Spleen (tissue), 11 donors: ENCODE data around the gene PRDM16. TPM values are rescaled to one million over a fixed set of nuclear protein-coding genes. Genes with fewer than 3 reads are reported as not detected.
"Not testable (repeated sequence)": the region's sequence is repeated elsewhere in the genome, so short reads cannot be mapped to it uniquely, and the experiment has no call there.

Experiments used
- DNase-seq: peaks from one replicate; pipeline ENCODE4 v3.0.0-alpha.2; 2020
- H3K27ac ChIP-seq, 8 donors: fragments of 200-600 bp; sonication (generic) in 7 of 8; 1 replicate in 4 of 8; 2 replicates in 4 of 8; pipeline versions ENCODE4 v1.5.0 to v1.8.0; 2016 to 2021; ENCODE audit warnings: inconsistent platforms in 4 of 8, mild to moderate bottlenecking in 4 of 8, moderate library complexity in 1 of 8
- H3K27me3 ChIP-seq, 7 donors: fragments of 200-600 bp; sonication (generic) in 6 of 7; replicated peaks in 1 of 7; 1 replicate in 4 of 7; 2 replicates in 3 of 7; pipeline versions ENCODE4 v1.5.0 to v1.8.0; 2016 to 2021; ENCODE audit warnings: inconsistent platforms in 3 of 7, mild to moderate bottlenecking in 1 of 7
- H3K36me3 ChIP-seq, 6 donors: fragments of 200-600 bp; sonication (generic) in 5 of 6; 1 replicate in 4 of 6; 2 replicates in 2 of 6; pipeline versions ENCODE4 v1.5.0 to v1.8.0; 2016 to 2021; ENCODE audit warnings: inconsistent platforms in 2 of 6
- H3K4me1 ChIP-seq, 6 donors: fragments of 200-600 bp; sonication (generic) in 5 of 6; 1 replicate in 3 of 6; 2 replicates in 3 of 6; pipeline versions ENCODE4 v1.5.0 to v1.8.0; 2016 to 2021; ENCODE audit warnings: inconsistent platforms in 3 of 6
- H3K4me3 ChIP-seq, 8 donors: fragments of 200-600 bp; sonication (generic) in 7 of 8; 1 replicate in 4 of 8; 2 replicates in 4 of 8; pipeline versions ENCODE4 v1.5.0 to v1.8.0; 2016 to 2021; ENCODE audit warnings: inconsistent platforms in 4 of 8, mild to moderate bottlenecking in 4 of 8, moderate library complexity in 2 of 8
- H3K9me3 ChIP-seq, 8 donors: fragments of 200-600 bp; sonication (generic) in 7 of 8; 1 replicate in 4 of 8; 2 replicates in 4 of 8; pipeline versions ENCODE4 v1.5.0 to v1.8.0; 2016 to 2021; ENCODE audit warnings: inconsistent platforms in 4 of 8
- CTCF ChIP-seq, 11 experiments: fragments of 200-600 bp in 7 of 11; fragments of 450-650 bp in 4 of 11; sonication (generic) in 4 of 11; IDR thresholded peaks in 8 of 11; conservative IDR thresholded peaks in 3 of 11; 1 replicate in 7 of 11; 2 replicates in 4 of 11; pipeline versions ENCODE4 v1.4.0 to v1.8.0; 2016 to 2021; ENCODE audit warnings: antibody characterized with exemption in 11 of 11, inconsistent platforms in 4 of 11, mild to moderate bottlenecking in 1 of 11
- POLR2A ChIP-seq, 3 donors: fragments of 450-650 bp; IDR thresholded peaks; one replicate each; pipeline ENCODE4 v1.5.1; 2017; ENCODE audit warnings: antibody characterized with exemption in 3 of 3, mild to moderate bottlenecking in 1 of 3
- POLR2AphosphoS5 ChIP-seq, 3 donors: sonication (generic); formaldehyde crosslinking; IDR thresholded peaks; one replicate each; pipeline ENCODE4 v1.5.1; 2017; ENCODE audit warnings: antibody characterized with exemption in 3 of 3
- WGBS, 5 donors: extraction: QIAGEN DNeasy Blood & Tissue Kit in 3 of 5; methylation state at CpG; one replicate each; pipeline versions ENCODE4 v1.1.5 to v1.1.7; 2013 to 2018; 5-methylcytosine and 5-hydroxymethylcytosine counted together
- intact Hi-C: fragments of 100-400 bp; cut with DNase I; formaldehyde crosslinking; loops from one replicate; pipeline ENCODE4 v1.15.0; 2023; ENCODE audit warnings: low total_unique reads
- polyA plus RNA-seq, 3 donors: library from polyadenylated mRNA; stranded (reverse); fragments of 200-250 nt; gene quantifications; one replicate each; pipeline ENCODE4 v1.2.1, GENCODE V29; 2013
- total RNA-seq, 7 donors: library from RNA; depleted of rRNA in 3 of 7; stranded (reverse); fragments of >200 nt in 3 of 7; fragmentation: NEBNext Ultra II Directional in 4 of 7; extraction: Animal tissue kit (Norgen Biotek cat#: 25700) in 4 of 7; gene quantifications; one replicate each; pipeline versions ENCODE4 v1.1.0 to v1.2.1, GENCODE V29; 2016 to 2021
- donor health status: healthy with polysubstance abuse.
- donor health status: DM: no; HTN: no; CAD: no; lungs with moderate emphysema.
- donor health status: DM: no; HTN: no; CAD: no.
- donor health status: Bipolar disorder and iron deficiency.
- donor health status: healthy.
- donor health status: DM: no; HTN: no; CAD: no.
- donor health status: DM: yes; HTN: yes; CAD: no.

The PRDM16 gene
- total and polyA plus RNA-seq, 10 donors = 0.43 to 3.2 (median 1.4) TPM

- Histone ChIP-seq H3K9me3 (no peaks in the 10 kb centered on the region), H3K36me3 (no peaks in the 10 kb centered on the region), H3K27me3 (peaks cover 0 to 39% (median 0%) of the 10 kb centered on the region in 7 donors), H3K4me3 (no peak overlapping the region), H3K4me1 (no peaks in the 10 kb centered on the region), H3K27ac (no peak overlapping the region)
- TF ChIP-seq POLR2AphosphoS5 (IDR thresholded peaks at IDR 0.05) (no peak), POLR2A (IDR thresholded peaks at IDR 0.05) (no peak)
- intact Hi-C loops = no loop called here
- no peak for DNase-seq
- WGBS, 5 donors = 67 to 92% (median 87%) methylated on average over 1 to 12 of the region's 12 CpGs
Measured at GRCh38 chr1:3084726-3085125, 15.7 kb downstream of the PRDM16 start.

- DNase-seq = no peak
- intact Hi-C loops = no loop called here
- 72 to 83% (median 79%) methylated on average over 5 to 8 of the region's 8 CpGs for WGBS, 5 donors
- Histone ChIP-seq H3K36me3 (no peaks in the 10 kb centered on the region), H3K27me3 (peaks cover 0 to 37% (median 0%) of the 10 kb centered on the region in 7 donors), H3K9me3 (no peaks in the 10 kb centered on the region), H3K27ac (no peak overlapping the region), H3K4me1 (no peaks in the 10 kb centered on the region), H3K4me3 (no peak overlapping the region)
- TF ChIP-seq POLR2A (IDR thresholded peaks at IDR 0.05) (no peak), POLR2AphosphoS5 (IDR thresholded peaks at IDR 0.05) (no peak), CTCF (IDR thresholded peaks at IDR 0.05 in 8 of 11, conservative IDR thresholded peaks at IDR 0.05 in 3 of 11) (no peak)
Measured at GRCh38 chr1:3085721-3086120, 16.7 kb downstream of the PRDM16 start.

- WGBS, 5 donors = 86 to 90% (median 89%) methylated on average over 26 of the region's 26 CpGs
- H3K27me3 ChIP-seq = peaks cover 0 to 30% (median 0%) of the 10 kb centered on the region in 7 donors
- H3K4me3 ChIP-seq = no peak overlapping the region
- no peaks in the 10 kb centered on the region for H3K9me3 ChIP-seq
- H3K36me3 ChIP-seq = no peaks in the 10 kb centered on the region
- intact Hi-C loops = no loop called here
- no peaks in the 10 kb centered on the region for H3K4me1 ChIP-seq
- DNase-seq = no peak
- no peak overlapping the region for H3K27ac ChIP-seq
- no peak for TF ChIP-seq CTCF (IDR thresholded peaks at IDR 0.05 in 8 of 11, conservative IDR thresholded peaks at IDR 0.05 in 3 of 11)
- TF ChIP-seq POLR2A (IDR thresholded peaks at IDR 0.05) = no peak
- TF ChIP-seq POLR2AphosphoS5 (IDR thresholded peaks at IDR 0.05) = no peak
Measured at GRCh38 chr1:3086272-3086974, 17.4 kb downstream of the PRDM16 start.

GRCh38 chr1:3087049-3087448 is 18.0 kb downstream of the PRDM16 start:
- H3K27ac ChIP-seq = no peak overlapping the region
- no peaks in the 10 kb centered on the region for H3K36me3 ChIP-seq
- no peak overlapping the region for H3K4me3 ChIP-seq
- no peaks in the 10 kb centered on the region for H3K4me1 ChIP-seq
- no peaks in the 10 kb centered on the region for H3K9me3 ChIP-seq
- intact Hi-C loops = no loop called here
- TF ChIP-seq POLR2A (IDR thresholded peaks at IDR 0.05) (no peak), POLR2AphosphoS5 (IDR thresholded peaks at IDR 0.05) (no peak), CTCF (IDR thresholded peaks at IDR 0.05 in 8 of 11, conservative IDR thresholded peaks at IDR 0.05 in 3 of 11) (no peak)
- no peak for DNase-seq
- WGBS, 5 donors = 69 to 78% (median 75%) methylated on average over 13 to 17 of the region's 17 CpGs
- peaks cover 0 to 26% (median 0%) of the 10 kb centered on the region in 7 donors for H3K27me3 ChIP-seq

- not testable (repeated sequence) for H3K4me1 ChIP-seq
Measured at GRCh38 chr1:3087946-3088668, 19.1 kb downstream of the PRDM16 start.

More at GRCh38 chr1:3087946-3088668, 19.1 kb downstream of the PRDM16 start:
- H3K27me3 ChIP-seq = peaks cover 0 to 26% (median 0%) of the 10 kb centered on the region in 7 donors
- 89 to 92% (median 90%) methylated on average over 20 of the region's 20 CpGs for WGBS, 5 donors
- intact Hi-C loops, H3K27ac ChIP-seq, H3K4me3 ChIP-seq, H3K9me3 ChIP-seq, H3K36me3 ChIP-seq, DNase-seq: not testable (repeated sequence)
